Keratinocyte (primary cell): Measurements from ENCODE around the gene LARGE1.

ENCODE experiments used
- EZH2 ChIP-seq: IDR thresholded peaks from one replicate; pipeline ENCODE4 v1.6.1; 2012; ENCODE audit warnings: inconsistent platforms, mild to moderate bottlenecking, low read length, moderate library complexity
- TF ChIP-seq, protein P1 (sequence below), 3 experiments: IDR thresholded peaks in 1 of 3; conservative IDR thresholded peaks in 1 of 3; optimal IDR thresholded peaks in 1 of 3; 2 replicates in 2 of 3; 3 replicates in 1 of 3; pipeline versions ENCODE3 to v1.5.1; 2011; ENCODE audit warnings: low read length in 3 of 3, mild to moderate bottlenecking in 3 of 3, moderate library complexity in 2 of 3, control low read depth in 1 of 3, inconsistent platforms in 1 of 3; ENCODE audit not compliant: insufficient read depth in 2 of 3; ENCODE audit errors: extremely low read depth in 1 of 3

- TF ChIP-seq EZH2 = no peak
- TF ChIP-seq, protein P1, sequence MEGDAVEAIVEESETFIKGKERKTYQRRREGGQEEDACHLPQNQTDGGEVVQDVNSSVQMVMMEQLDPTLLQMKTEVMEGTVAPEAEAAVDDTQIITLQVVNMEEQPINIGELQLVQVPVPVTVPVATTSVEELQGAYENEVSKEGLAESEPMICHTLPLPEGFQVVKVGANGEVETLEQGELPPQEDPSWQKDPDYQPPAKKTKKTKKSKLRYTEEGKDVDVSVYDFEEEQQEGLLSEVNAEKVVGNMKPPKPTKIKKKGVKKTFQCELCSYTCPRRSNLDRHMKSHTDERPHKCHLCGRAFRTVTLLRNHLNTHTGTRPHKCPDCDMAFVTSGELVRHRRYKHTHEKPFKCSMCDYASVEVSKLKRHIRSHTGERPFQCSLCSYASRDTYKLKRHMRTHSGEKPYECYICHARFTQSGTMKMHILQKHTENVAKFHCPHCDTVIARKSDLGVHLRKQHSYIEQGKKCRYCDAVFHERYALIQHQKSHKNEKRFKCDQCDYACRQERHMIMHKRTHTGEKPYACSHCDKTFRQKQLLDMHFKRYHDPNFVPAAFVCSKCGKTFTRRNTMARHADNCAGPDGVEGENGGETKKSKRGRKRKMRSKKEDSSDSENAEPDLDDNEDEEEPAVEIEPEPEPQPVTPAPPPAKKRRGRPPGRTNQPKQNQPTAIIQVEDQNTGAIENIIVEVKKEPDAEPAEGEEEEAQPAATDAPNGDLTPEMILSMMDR (optimal IDR thresholded peaks at IDR 0.05 in 1 of 3, IDR thresholded peaks at IDR 0.05 in 1 of 3, conservative IDR thresholded peaks at IDR 0.05 in 1 of 3; ENCODE audit: extremely low read depth in 1 of 3, insufficient read depth in 2 of 3, low read length in 3 of 3) = no peak
Measured at GRCh38 chr22:33684087-33684486, 236.2 kb downstream of the LARGE1 start.
